GM12873 (cell line): ENCODE data around the gene CACNA1C.

Source experiments
- TF ChIP-seq, protein P1 (sequence below): IDR thresholded peaks from 2 replicates; pipeline ENCODE4 v1.5.1; 2012; ENCODE audit warnings: low read depth, mild to moderate bottlenecking, moderate library complexity, low read length, control low read depth; ENCODE audit not compliant: insufficient read depth; ENCODE audit errors: missing control alignments

CACNA1C gene

DNA sequence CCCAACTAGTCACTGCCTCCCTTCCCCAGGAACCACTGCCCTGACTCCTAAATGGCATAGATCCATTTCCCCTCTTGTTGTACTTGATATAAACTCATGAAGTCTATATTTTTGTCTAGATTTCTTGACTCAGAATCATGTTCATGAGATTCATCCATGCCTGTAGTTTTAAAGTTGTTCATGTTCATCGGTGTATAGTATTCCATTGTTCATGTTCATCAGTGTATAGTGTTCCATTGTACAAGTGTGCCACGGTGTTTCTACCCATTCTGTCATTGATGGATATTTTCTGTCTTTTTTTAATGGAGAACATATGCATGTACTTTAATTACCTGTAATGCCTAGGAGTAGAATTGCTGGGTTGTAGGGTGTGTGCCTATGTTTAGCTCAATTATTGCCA is 261.7 kb downstream of the CACNA1C start:
- TF ChIP-seq, protein P1, sequence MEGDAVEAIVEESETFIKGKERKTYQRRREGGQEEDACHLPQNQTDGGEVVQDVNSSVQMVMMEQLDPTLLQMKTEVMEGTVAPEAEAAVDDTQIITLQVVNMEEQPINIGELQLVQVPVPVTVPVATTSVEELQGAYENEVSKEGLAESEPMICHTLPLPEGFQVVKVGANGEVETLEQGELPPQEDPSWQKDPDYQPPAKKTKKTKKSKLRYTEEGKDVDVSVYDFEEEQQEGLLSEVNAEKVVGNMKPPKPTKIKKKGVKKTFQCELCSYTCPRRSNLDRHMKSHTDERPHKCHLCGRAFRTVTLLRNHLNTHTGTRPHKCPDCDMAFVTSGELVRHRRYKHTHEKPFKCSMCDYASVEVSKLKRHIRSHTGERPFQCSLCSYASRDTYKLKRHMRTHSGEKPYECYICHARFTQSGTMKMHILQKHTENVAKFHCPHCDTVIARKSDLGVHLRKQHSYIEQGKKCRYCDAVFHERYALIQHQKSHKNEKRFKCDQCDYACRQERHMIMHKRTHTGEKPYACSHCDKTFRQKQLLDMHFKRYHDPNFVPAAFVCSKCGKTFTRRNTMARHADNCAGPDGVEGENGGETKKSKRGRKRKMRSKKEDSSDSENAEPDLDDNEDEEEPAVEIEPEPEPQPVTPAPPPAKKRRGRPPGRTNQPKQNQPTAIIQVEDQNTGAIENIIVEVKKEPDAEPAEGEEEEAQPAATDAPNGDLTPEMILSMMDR, result no peak

DNA sequence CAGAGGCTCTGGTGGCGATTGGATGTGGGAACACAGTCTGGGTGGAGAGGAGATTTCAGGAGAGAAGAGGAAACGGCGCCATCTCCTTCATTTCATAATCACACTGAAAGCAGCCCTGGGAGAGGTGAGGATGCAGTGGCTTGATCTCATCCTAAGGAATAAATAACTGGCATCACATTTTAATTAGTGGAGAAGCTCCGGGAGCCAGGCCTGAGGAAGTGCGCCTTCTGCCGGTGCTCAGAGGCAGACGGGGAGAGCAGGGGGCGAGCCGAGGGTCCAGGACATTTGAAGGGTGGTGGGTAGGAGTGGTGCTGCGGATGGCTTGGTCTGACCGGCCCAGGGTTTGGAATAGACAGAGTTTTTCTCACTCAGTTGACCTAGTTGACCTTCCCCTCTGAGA is 265.0 kb downstream of the CACNA1C start:
- TF ChIP-seq, protein P1, result no peak

DNA sequence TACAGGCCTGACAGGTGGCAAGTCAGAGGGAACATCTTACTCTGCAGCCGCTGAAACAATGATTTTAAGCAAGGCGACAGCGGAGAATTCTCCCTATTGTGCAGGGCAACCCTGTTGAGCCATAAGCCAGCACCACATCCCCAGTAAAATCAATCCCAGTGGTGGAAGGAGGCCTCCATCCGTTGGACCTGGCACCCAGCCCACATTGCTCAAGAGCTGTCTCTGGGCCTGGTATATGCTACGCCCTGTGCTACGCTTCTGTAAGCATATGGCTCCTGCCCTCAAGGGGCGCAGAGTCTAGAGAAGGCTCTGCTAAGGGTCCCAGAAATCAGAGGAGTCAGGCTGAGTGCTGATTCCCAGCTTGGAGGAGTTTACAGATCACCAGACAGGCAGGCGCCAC is 265.5 kb downstream of the CACNA1C start:
- TF ChIP-seq, protein P1, result no peak

DNA sequence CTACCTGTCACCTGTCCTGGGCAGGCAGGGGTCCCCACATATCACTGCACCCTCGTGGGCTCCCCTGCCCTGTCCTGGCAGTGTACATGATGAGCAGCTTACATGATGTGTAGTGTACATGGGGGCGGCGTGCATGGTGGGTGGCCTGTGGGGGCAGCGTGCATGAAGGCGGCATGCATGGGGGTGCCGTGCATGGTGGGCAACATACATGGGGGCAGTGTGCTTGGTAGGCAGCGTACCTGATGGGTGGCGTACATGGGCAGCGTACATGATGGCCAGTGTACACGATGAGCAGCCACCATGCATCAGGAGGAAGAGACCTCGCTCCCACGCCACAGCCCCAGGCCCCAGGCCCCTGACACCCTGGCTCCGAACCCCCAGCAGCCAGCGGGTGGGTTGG is 266.3 kb downstream of the CACNA1C start:
- TF ChIP-seq, protein P1, result no peak

DNA sequence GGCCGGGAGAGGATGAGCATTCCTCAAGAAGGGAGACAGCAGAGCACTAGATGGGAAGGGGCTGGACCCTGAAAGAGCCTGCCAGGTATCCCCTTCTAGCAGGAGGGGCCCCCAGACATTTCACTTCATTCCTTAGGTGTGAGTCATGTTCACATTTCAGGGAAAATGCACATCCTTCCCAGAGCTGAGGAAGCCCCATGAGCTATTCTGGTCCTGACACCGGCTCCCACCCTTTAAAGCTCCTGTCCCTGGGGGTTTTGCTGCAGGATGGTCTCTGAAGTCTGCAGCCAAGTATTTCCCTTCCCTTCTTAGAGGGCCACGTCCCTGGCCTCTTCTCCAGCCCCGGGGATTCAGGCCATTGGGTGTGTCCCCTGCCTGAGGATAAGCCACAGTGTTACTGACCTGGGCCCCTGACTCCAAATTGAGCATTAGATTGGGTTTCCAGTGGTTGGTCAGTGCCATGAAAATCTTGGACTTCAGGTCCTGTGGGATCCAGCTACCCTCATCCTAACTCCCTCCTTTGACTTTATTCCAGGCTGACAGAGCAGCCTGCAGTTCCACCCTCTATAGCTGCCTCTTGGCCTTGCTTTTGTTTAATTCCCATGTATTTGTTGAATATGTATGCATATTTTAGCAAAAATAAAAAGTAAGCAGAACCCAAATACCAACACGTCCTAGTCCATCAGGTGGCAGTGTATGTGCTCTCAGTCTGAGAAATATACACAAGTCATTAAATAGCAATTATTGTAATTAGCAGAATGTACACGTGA is 267.1 kb downstream of the CACNA1C start:
- TF ChIP-seq, protein P1, result no peak

DNA sequence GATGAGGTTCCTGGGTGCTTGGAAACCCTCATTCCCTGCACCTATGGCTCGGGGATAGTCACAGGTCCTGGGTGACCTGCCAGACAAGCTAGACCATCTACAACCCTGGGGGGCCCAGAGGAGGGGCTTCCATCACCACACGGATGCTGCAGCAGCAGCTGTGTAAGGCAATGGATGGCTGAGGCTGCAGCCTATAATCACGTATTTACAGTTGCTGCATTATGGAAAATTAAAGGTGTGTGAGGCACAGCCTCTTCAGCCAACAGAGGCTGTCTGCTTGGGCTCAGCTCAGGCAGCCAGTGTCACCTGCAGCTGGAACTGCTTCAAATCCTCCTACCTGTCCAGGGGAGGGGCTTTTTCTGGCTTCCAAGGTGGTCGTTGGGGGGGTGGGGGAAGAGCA is 268.1 kb downstream of the CACNA1C start:
- TF ChIP-seq, protein P1, result no peak

DNA sequence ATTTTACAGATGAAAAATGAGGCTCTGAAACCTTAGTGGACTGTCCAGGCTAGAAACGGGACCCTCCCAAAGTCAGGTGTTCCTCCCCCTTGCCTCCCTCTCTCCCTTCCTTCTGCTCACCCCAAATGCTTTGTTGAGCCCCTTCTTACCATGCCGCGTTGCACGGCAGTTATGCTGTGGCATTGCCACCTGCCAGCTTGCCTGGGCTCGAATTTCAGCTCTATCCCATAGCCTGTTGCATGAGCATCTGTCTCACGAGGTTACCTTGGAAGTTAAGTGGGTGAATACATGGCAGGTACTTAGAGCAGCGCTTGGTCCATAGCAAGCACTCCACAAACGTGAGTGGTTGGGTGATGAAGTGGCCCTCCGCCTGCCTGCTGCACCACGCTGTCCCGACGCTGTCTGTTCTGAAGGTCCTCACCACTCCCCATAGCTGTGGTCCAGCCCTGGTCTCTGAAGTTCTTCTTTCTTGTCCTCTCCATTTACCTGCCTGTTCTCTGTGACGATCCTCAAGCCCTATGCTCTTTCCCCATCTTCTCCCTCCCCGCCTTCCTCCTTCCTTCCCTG is 269.9 kb downstream of the CACNA1C start:
- TF ChIP-seq, protein P1, result no peak
